Adrenal gland (tissue), 12 donors: ENCODE measurements around the gene TRAPPC12. TPM values are rescaled to one million over a fixed set of nuclear protein-coding genes. Genes with fewer than 3 reads are reported as not detected.

Experiments
- DNase-seq, 7 donors: peaks; one replicate each; pipeline ENCODE4 v3.0.0-alpha.2; 2019 to 2020
- H3K27ac ChIP-seq, 5 donors: fragments of 200-600 bp; sonication (generic) in 4 of 5; 1 replicate in 3 of 5; 2 replicates in 2 of 5; pipeline versions ENCODE4 v1.5.1 to v1.8.0; 2016 to 2020; ENCODE audit warnings: mild to moderate bottlenecking in 1 of 5
- H3K27me3 ChIP-seq: fragments of 200-600 bp; 2 replicates; pipeline ENCODE4 v1.8.0; 2021
- H3K36me3 ChIP-seq, 2 donors: fragments of 200-600 bp; replicated peaks in 1 of 2; 1 replicate in 1 of 2; 2 replicates in 1 of 2; pipeline versions ENCODE4 v1.5.1 to v1.8.0; 2018 to 2022
- H3K4me1 ChIP-seq, 2 donors: fragments of 200-600 bp; replicated peaks in 1 of 2; 1 replicate in 1 of 2; 2 replicates in 1 of 2; pipeline versions ENCODE4 v1.5.1 to v1.8.0; 2018 to 2021
- H3K4me3 ChIP-seq, 4 donors: fragments of 200-600 bp; sonication (generic) in 3 of 4; one replicate each; pipeline ENCODE4 v1.5.1; 2016 to 2018
- H3K9me3 ChIP-seq, 3 donors: fragments of 200-600 bp; sonication (generic) in 1 of 3; replicated peaks in 1 of 3; 1 replicate in 2 of 3; 2 replicates in 1 of 3; pipeline versions ENCODE4 v1.5.1 to v1.8.0; 2016 to 2021
- CTCF ChIP-seq, 6 experiments: fragments of 450-650 bp in 4 of 6; fragments of 200-600 bp in 2 of 6; sonication (generic) in 1 of 6; IDR thresholded peaks; 1 replicate in 5 of 6; 2 replicates in 1 of 6; pipeline versions ENCODE4 v1.5.1 to v1.8.0; 2016 to 2021; ENCODE audit warnings: antibody characterized with exemption in 6 of 6, mild to moderate bottlenecking in 2 of 6, moderate library complexity in 1 of 6
- POLR2A ChIP-seq, 2 donors: fragments of 450-650 bp; IDR thresholded peaks; one replicate each; pipeline ENCODE4 v1.6.1; 2017; ENCODE audit warnings: antibody characterized with exemption in 2 of 2, mild to moderate bottlenecking in 2 of 2, moderate library complexity in 1 of 2
- WGBS, 4 donors: extraction: QIAGEN DNeasy Blood & Tissue Kit in 2 of 4; methylation state at CpG; one replicate each; pipeline versions ENCODE4 v1.1.5 to v1.1.7; 2013 to 2017; 5-methylcytosine and 5-hydroxymethylcytosine counted together
- intact Hi-C, 2 donors: fragments of 100-400 bp; cut with DNase I; formaldehyde crosslinking; loops; one replicate each; pipeline versions ENCODE4 v1.14.1 to v1.15.0; 2022 to 2023
- polyA plus RNA-seq, 3 donors: library from polyadenylated mRNA; stranded (reverse); fragments of 200-250 nt in 2 of 3; fragments of 350-450 nt in 1 of 3; fragmentation: Illumina TruSeq in 1 of 3; extraction: RNeasy Lipid Tissue Mini Kit (QIAGEN cat#74804) in 1 of 3; gene quantifications; one replicate each; pipeline ENCODE4 v1.2.3, GENCODE V29; 2013 to 2014
- total RNA-seq, 9 donors: library from RNA; depleted of rRNA in 4 of 9; stranded (reverse); fragments of >200 nt in 4 of 9; fragments of 120-200 nt in 1 of 9; fragmentation: NEBNext Ultra II Directional in 1 of 9; extraction: Animal tissue kit (Norgen Biotek cat#: 25700) in 1 of 9; gene quantifications; one replicate each; pipeline versions ENCODE4 v1.1.0 to v1.2.4, GENCODE V29; 2013 to 2023
- donor health status: healthy with polysubstance abuse.
- donor health status: Bipolar disorder and iron deficiency.
- donor health status: DM: yes; HTN: yes; CAD: no.
- donor health status: DM: no; HTN: no; CAD: no.
- donor health status: DM: no; HTN: no; CAD: no.
- donor health status: DM: yes; HTN: yes; CAD: no.

TRAPPC12 gene
- total and polyA plus RNA-seq, 12 donors, result 58.3 to 334 (median 99.5) TPM

GRCh38 chr2:3476321-3476984 is 97.0 kb downstream of the TRAPPC12 start:
- 75 to 85% (median 82%) methylated on average over 13 to 14 of the region's 14 CpGs for WGBS, 4 donors
- Histone ChIP-seq H3K36me3 (peaks cover 0 to 18% of the 10 kb centered on the region in 2 donors), H3K4me3 (no peak overlapping the region), H3K4me1 (no peaks in the 10 kb centered on the region), H3K27me3 (no peaks in the 10 kb centered on the region), H3K27ac (no peak overlapping the region), H3K9me3 (no peaks in the 10 kb centered on the region)
- intact Hi-C loops, result no loop called here
- TF ChIP-seq POLR2A (IDR thresholded peaks at IDR 0.05) (no peak), CTCF (IDR thresholded peaks at IDR 0.05) (no peak)
- DNase-seq, result no peak

- Histone ChIP-seq H3K4me1 (no peaks in the 10 kb centered on the region), H3K36me3 (peaks cover 0 to 18% of the 10 kb centered on the region in 2 donors), H3K4me3 (no peak overlapping the region), H3K9me3 (no peaks in the 10 kb centered on the region), H3K27me3 (no peaks in the 10 kb centered on the region), H3K27ac (no peak overlapping the region)
- intact Hi-C loops, result no loop called here
- no peak for TF ChIP-seq POLR2A (IDR thresholded peaks at IDR 0.05)
- no peak for TF ChIP-seq CTCF (IDR thresholded peaks at IDR 0.05)
- 68 to 82% (median 78%) methylated on average over 5 of the region's 5 CpGs for WGBS, 4 donors
- DNase-seq, result no peak
Observed at GRCh38 chr2:3476985-3477327, 97.5 kb downstream of the TRAPPC12 start.

GRCh38 chr2:3478846-3479385 is 99.4 kb downstream of the TRAPPC12 start:
- no peak overlapping the region for H3K27ac ChIP-seq
- peaks cover 0 to 18% of the 10 kb centered on the region in 2 donors for H3K36me3 ChIP-seq
- TF ChIP-seq POLR2A (IDR thresholded peaks at IDR 0.05) (no peak), CTCF (IDR thresholded peaks at IDR 0.05) (no peak)
- WGBS, 4 donors, result 87 to 91% (median 89%) methylated on average over 14 to 19 of the region's 19 CpGs
- H3K9me3 ChIP-seq, result no peaks in the 10 kb centered on the region
- intact Hi-C loops, result no loop called here
- no peak overlapping the region for H3K4me3 ChIP-seq
- no peaks in the 10 kb centered on the region for H3K4me1 ChIP-seq
- no peak for DNase-seq
- H3K27me3 ChIP-seq, result no peaks in the 10 kb centered on the region

GRCh38 chr2:3479430-3480320 is 100.2 kb downstream of the TRAPPC12 start:
- H3K9me3 ChIP-seq, result no peaks in the 10 kb centered on the region
- H3K4me3 ChIP-seq, result no peak overlapping the region
- H3K27me3 ChIP-seq, result no peaks in the 10 kb centered on the region
- TF ChIP-seq POLR2A (IDR thresholded peaks at IDR 0.05), result no peak
- TF ChIP-seq CTCF (IDR thresholded peaks at IDR 0.05), result no peak
- intact Hi-C loops, result no loop called here
- WGBS, 4 donors, result 88 to 91% (median 90%) methylated on average over 26 to 31 of the region's 31 CpGs
- no peak for DNase-seq
- H3K27ac ChIP-seq, result no peak overlapping the region
- no peaks in the 10 kb centered on the region for H3K4me1 ChIP-seq
- peaks cover 0 to 18% of the 10 kb centered on the region in 2 donors for H3K36me3 ChIP-seq
